Upper lobe of right lung (tissue), 1 donor: ENCODE measurements around the gene ZNF789. TPM values are rescaled to one million over a fixed set of nuclear protein-coding genes. Genes with fewer than 3 reads are reported as not detected.

Experiments
- ATAC-seq: fragments of 200-7000 bp; cut with Tn5 transposase; one replicate; pipeline ENCODE4 v1.9.1; 2020; ENCODE audit warnings: mild to moderate bottlenecking, moderate library complexity
- DNase-seq: peaks from one replicate; pipeline ENCODE4 v3.0.0-alpha.2; 2020
- H3K27ac ChIP-seq: fragments of 200-600 bp; one replicate; pipeline ENCODE4 v1.8.0; 2022
- H3K27me3 ChIP-seq: fragments of 200-600 bp; one replicate; pipeline ENCODE4 v1.8.0; 2022; ENCODE audit warnings: mild to moderate bottlenecking
- H3K36me3 ChIP-seq: fragments of 200-600 bp; one replicate; pipeline ENCODE4 v1.8.0; 2022
- H3K4me1 ChIP-seq: fragments of 200-600 bp; one replicate; pipeline ENCODE4 v1.8.0; 2022
- H3K4me3 ChIP-seq: fragments of 200-600 bp; one replicate; pipeline ENCODE4 v1.8.0; 2022; ENCODE audit warnings: mild to moderate bottlenecking
- H3K9me3 ChIP-seq: fragments of 200-600 bp; one replicate; pipeline ENCODE4 v1.8.0; 2022
- intact Hi-C: fragments of 100-400 bp; cut with DNase I; formaldehyde crosslinking; loops from one replicate; pipeline ENCODE4 v1.11.0; 2022
- total RNA-seq: library from RNA; stranded (reverse); fragmentation: NEBNext Ultra II Directional; extraction: Animal tissue kit (Norgen Biotek cat#: 25700); gene quantifications from one replicate; pipeline ENCODE4 v1.2.1, GENCODE V29; 2021
- TF ChIP-seq, protein P1 (sequence below): fragments of 200-600 bp; IDR thresholded peaks from one replicate; pipeline ENCODE4 v1.8.0; 2022; ENCODE audit warnings: antibody characterized with exemption
- donor health status: DM: no; HTN: yes; CAD: no; lungs with severe emphysema.

Gene ZNF789
- total RNA-seq, 1 donor from 2014 or later = 9.6 TPM

DNA sequence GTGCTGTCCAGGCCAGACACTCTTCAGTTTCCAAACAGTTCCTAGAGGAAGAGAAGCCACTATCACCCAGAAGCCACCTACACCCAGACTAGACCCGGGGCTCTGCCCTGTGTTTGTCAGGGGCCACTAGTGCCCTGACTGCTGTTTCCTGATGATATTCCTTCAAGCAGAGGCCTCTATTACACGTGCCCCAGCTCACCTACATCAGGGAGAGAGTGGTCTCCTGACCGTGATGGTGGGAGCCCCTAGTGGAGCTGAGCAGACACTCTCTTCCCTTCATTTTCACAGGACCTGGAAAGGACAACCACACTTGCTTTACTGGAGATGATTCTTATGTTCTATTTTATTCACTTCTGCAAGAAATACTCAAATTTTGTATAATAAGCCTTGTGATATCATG, 18.2 kb downstream of the ZNF789 start:
- Histone ChIP-seq H3K9me3 (peaks cover 11% of the 10 kb centered on the region), H3K4me3 (no peak overlapping the region), H3K27ac (no peak overlapping the region), H3K27me3 (no peaks in the 10 kb centered on the region), H3K36me3 (peaks cover 45% of the 10 kb centered on the region), H3K4me1 (no peaks in the 10 kb centered on the region)
- DNase-seq = no peak
- TF ChIP-seq, protein P1, sequence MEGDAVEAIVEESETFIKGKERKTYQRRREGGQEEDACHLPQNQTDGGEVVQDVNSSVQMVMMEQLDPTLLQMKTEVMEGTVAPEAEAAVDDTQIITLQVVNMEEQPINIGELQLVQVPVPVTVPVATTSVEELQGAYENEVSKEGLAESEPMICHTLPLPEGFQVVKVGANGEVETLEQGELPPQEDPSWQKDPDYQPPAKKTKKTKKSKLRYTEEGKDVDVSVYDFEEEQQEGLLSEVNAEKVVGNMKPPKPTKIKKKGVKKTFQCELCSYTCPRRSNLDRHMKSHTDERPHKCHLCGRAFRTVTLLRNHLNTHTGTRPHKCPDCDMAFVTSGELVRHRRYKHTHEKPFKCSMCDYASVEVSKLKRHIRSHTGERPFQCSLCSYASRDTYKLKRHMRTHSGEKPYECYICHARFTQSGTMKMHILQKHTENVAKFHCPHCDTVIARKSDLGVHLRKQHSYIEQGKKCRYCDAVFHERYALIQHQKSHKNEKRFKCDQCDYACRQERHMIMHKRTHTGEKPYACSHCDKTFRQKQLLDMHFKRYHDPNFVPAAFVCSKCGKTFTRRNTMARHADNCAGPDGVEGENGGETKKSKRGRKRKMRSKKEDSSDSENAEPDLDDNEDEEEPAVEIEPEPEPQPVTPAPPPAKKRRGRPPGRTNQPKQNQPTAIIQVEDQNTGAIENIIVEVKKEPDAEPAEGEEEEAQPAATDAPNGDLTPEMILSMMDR = no peak
- no peak for ATAC-seq
- intact Hi-C loops = no loop called here

GRCh38 chr7:99493823-99494222, 21.1 kb downstream of the ZNF789 start:
- DNase-seq (no peak), ATAC-seq (no peak)
- TF ChIP-seq, protein P1 = no peak
- Histone ChIP-seq H3K36me3 (peaks cover 61% of the 10 kb centered on the region), H3K4me3 (no peak overlapping the region), H3K27me3 (no peaks in the 10 kb centered on the region), H3K9me3 (peaks cover 11% of the 10 kb centered on the region), H3K4me1 (peaks cover 17% of the 10 kb centered on the region), H3K27ac (no peak overlapping the region)
- intact Hi-C loops = no loop called here

- DNase-seq (no peak), ATAC-seq (no peak)
- Histone ChIP-seq H3K4me3 (peak overlapping the region; percentile 100), H3K4me1 (peaks cover 24% of the 10 kb centered on the region), H3K27ac (no peak overlapping the region), H3K27me3 (no peaks in the 10 kb centered on the region), H3K9me3 (peaks cover 11% of the 10 kb centered on the region), H3K36me3 (peaks cover 52% of the 10 kb centered on the region)
- TF ChIP-seq, protein P1 = no peak
- intact Hi-C loops = no loop called here
These were observed 25.3 kb downstream of the ZNF789 start for GRCh38 chr7:99497766-99498545.

GRCh38 chr7:99498546-99498944, 25.9 kb downstream of the ZNF789 start:
- ATAC-seq (no peak), DNase-seq (no peak)
- no peak overlapping the region for H3K27ac ChIP-seq
- intact Hi-C loops = no loop called here
- H3K9me3 ChIP-seq = peaks cover 11% of the 10 kb centered on the region
- H3K4me3 ChIP-seq = peak overlapping the region; percentile 100
- TF ChIP-seq, protein P1 = no peak
- H3K27me3 ChIP-seq = no peaks in the 10 kb centered on the region
- peaks cover 46% of the 10 kb centered on the region for H3K36me3 ChIP-seq
- peaks cover 24% of the 10 kb centered on the region for H3K4me1 ChIP-seq

GRCh38 chr7:99499371-99499720, 26.7 kb downstream of the ZNF789 start:
- intact Hi-C loops = no loop called here
- peaks cover 38% of the 10 kb centered on the region for H3K36me3 ChIP-seq
- H3K9me3 ChIP-seq = peaks cover 5% of the 10 kb centered on the region
- TF ChIP-seq, protein P1 = no peak
- no peaks in the 10 kb centered on the region for H3K27me3 ChIP-seq
- ATAC-seq (peak; percentile 19), DNase-seq (no peak)
- H3K27ac ChIP-seq = peak overlapping the region; percentile 96
- H3K4me3 ChIP-seq = peak overlapping the region; percentile 100
- peaks cover 24% of the 10 kb centered on the region for H3K4me1 ChIP-seq
